ENCODE results near the gene VASP.

DNA sequence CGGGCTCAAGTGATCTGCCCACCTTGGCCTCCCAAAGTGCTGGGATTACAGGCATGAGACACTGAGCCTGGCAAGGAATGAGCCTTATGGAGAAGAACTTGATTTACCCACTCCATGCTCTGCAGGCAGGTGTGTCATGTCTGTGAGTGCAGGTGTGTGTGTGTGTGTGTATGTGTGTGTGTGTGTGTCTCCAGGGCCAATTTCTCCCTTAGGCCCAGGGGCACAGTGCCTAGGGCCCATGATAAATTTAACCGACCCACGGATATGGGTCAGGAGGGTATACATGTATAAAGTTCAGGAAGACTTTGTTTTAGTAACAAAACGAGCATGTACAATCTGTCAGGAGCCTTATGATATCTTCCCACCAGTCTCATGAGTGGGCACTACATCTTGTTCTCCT lies 44.0 kb upstream of the VASP start:
- TF ChIP-seq RAD21 (IDR thresholded peaks at IDR 0.05; ENCODE audit: low read depth): no peak
- no peak for TF ChIP-seq EGR1 (IDR thresholded peaks at IDR 0.05)
- TF ChIP-seq EP300 (IDR thresholded peaks at IDR 0.05; ENCODE audit: borderline replicate concordance): no peak
- TF ChIP-seq YY1 (IDR thresholded peaks at IDR 0.05; ENCODE audit: low read depth): no peak
- TF ChIP-seq CEBPB (IDR thresholded peaks at IDR 0.05): no peak
- TF ChIP-seq TAF1 (IDR thresholded peaks at IDR 0.05; ENCODE audit: low read depth): no peak
- no peak for TF ChIP-seq FOXM1 (IDR thresholded peaks at IDR 0.05; ENCODE audit: borderline replicate concordance, low read depth)
- TF ChIP-seq CREB1 (IDR thresholded peaks at IDR 0.05; ENCODE audit: low read depth): no peak
- TF ChIP-seq, protein P1, sequence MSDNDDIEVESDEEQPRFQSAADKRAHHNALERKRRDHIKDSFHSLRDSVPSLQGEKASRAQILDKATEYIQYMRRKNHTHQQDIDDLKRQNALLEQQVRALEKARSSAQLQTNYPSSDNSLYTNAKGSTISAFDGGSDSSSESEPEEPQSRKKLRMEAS (IDR thresholded peaks at IDR 0.05): no peak
- TF ChIP-seq, protein P2, sequence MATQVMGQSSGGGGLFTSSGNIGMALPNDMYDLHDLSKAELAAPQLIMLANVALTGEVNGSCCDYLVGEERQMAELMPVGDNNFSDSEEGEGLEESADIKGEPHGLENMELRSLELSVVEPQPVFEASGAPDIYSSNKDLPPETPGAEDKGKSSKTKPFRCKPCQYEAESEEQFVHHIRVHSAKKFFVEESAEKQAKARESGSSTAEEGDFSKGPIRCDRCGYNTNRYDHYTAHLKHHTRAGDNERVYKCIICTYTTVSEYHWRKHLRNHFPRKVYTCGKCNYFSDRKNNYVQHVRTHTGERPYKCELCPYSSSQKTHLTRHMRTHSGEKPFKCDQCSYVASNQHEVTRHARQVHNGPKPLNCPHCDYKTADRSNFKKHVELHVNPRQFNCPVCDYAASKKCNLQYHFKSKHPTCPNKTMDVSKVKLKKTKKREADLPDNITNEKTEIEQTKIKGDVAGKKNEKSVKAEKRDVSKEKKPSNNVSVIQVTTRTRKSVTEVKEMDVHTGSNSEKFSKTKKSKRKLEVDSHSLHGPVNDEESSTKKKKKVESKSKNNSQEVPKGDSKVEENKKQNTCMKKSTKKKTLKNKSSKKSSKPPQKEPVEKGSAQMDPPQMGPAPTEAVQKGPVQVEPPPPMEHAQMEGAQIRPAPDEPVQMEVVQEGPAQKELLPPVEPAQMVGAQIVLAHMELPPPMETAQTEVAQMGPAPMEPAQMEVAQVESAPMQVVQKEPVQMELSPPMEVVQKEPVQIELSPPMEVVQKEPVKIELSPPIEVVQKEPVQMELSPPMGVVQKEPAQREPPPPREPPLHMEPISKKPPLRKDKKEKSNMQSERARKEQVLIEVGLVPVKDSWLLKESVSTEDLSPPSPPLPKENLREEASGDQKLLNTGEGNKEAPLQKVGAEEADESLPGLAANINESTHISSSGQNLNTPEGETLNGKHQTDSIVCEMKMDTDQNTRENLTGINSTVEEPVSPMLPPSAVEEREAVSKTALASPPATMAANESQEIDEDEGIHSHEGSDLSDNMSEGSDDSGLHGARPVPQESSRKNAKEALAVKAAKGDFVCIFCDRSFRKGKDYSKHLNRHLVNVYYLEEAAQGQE (IDR thresholded peaks at IDR 0.05; ENCODE audit: low read depth): no peak
- TF ChIP-seq ZBTB7A (IDR thresholded peaks at IDR 0.05; ENCODE audit: low read depth): no peak
- TF ChIP-seq TCF12 (IDR thresholded peaks at IDR 0.05; ENCODE audit: low read depth): no peak
- TF ChIP-seq, protein P3, sequence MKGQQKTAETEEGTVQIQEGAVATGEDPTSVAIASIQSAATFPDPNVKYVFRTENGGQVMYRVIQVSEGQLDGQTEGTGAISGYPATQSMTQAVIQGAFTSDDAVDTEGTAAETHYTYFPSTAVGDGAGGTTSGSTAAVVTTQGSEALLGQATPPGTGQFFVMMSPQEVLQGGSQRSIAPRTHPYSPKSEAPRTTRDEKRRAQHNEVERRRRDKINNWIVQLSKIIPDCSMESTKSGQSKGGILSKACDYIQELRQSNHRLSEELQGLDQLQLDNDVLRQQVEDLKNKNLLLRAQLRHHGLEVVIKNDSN (IDR thresholded peaks at IDR 0.05): no peak
- TF ChIP-seq NFIC (IDR thresholded peaks at IDR 0.05): no peak
